Spleen (tissue), 11 donors: Measurements from ENCODE around the gene ERICH4. TPM values are rescaled to one million over a fixed set of nuclear protein-coding genes. Genes with fewer than 3 reads are reported as not detected.
A peak's percentile ranks its signal among the peaks of the same experiment; 100 is the strongest.

ENCODE experiments used
- DNase-seq: peaks from one replicate; pipeline ENCODE4 v3.0.0-alpha.2; 2020
- H3K27ac ChIP-seq, 8 donors: fragments of 200-600 bp; sonication (generic) in 7 of 8; 1 replicate in 4 of 8; 2 replicates in 4 of 8; pipeline versions ENCODE4 v1.5.0 to v1.8.0; 2016 to 2021; ENCODE audit warnings: inconsistent platforms in 4 of 8, mild to moderate bottlenecking in 4 of 8, moderate library complexity in 1 of 8
- H3K27me3 ChIP-seq, 7 donors: fragments of 200-600 bp; sonication (generic) in 6 of 7; replicated peaks in 1 of 7; 1 replicate in 4 of 7; 2 replicates in 3 of 7; pipeline versions ENCODE4 v1.5.0 to v1.8.0; 2016 to 2021; ENCODE audit warnings: inconsistent platforms in 3 of 7, mild to moderate bottlenecking in 1 of 7
- H3K36me3 ChIP-seq, 6 donors: fragments of 200-600 bp; sonication (generic) in 5 of 6; 1 replicate in 4 of 6; 2 replicates in 2 of 6; pipeline versions ENCODE4 v1.5.0 to v1.8.0; 2016 to 2021; ENCODE audit warnings: inconsistent platforms in 2 of 6
- H3K4me1 ChIP-seq, 6 donors: fragments of 200-600 bp; sonication (generic) in 5 of 6; 1 replicate in 3 of 6; 2 replicates in 3 of 6; pipeline versions ENCODE4 v1.5.0 to v1.8.0; 2016 to 2021; ENCODE audit warnings: inconsistent platforms in 3 of 6
- H3K4me3 ChIP-seq, 8 donors: fragments of 200-600 bp; sonication (generic) in 7 of 8; 1 replicate in 4 of 8; 2 replicates in 4 of 8; pipeline versions ENCODE4 v1.5.0 to v1.8.0; 2016 to 2021; ENCODE audit warnings: inconsistent platforms in 4 of 8, mild to moderate bottlenecking in 4 of 8, moderate library complexity in 2 of 8
- H3K9me3 ChIP-seq, 8 donors: fragments of 200-600 bp; sonication (generic) in 7 of 8; 1 replicate in 4 of 8; 2 replicates in 4 of 8; pipeline versions ENCODE4 v1.5.0 to v1.8.0; 2016 to 2021; ENCODE audit warnings: inconsistent platforms in 4 of 8
- CTCF ChIP-seq, 11 experiments: fragments of 200-600 bp in 7 of 11; fragments of 450-650 bp in 4 of 11; sonication (generic) in 4 of 11; IDR thresholded peaks in 8 of 11; conservative IDR thresholded peaks in 3 of 11; 1 replicate in 7 of 11; 2 replicates in 4 of 11; pipeline versions ENCODE4 v1.4.0 to v1.8.0; 2016 to 2021; ENCODE audit warnings: antibody characterized with exemption in 11 of 11, inconsistent platforms in 4 of 11, mild to moderate bottlenecking in 1 of 11
- POLR2A ChIP-seq, 3 donors: fragments of 450-650 bp; IDR thresholded peaks; one replicate each; pipeline ENCODE4 v1.5.1; 2017; ENCODE audit warnings: antibody characterized with exemption in 3 of 3, mild to moderate bottlenecking in 1 of 3
- POLR2AphosphoS5 ChIP-seq, 3 donors: sonication (generic); formaldehyde crosslinking; IDR thresholded peaks; one replicate each; pipeline ENCODE4 v1.5.1; 2017; ENCODE audit warnings: antibody characterized with exemption in 3 of 3
- WGBS, 5 donors: extraction: QIAGEN DNeasy Blood & Tissue Kit in 3 of 5; methylation state at CpG; one replicate each; pipeline versions ENCODE4 v1.1.5 to v1.1.7; 2013 to 2018; 5-methylcytosine and 5-hydroxymethylcytosine counted together
- intact Hi-C: fragments of 100-400 bp; cut with DNase I; formaldehyde crosslinking; loops from one replicate; pipeline ENCODE4 v1.15.0; 2023; ENCODE audit warnings: low total_unique reads
- polyA plus RNA-seq, 3 donors: library from polyadenylated mRNA; stranded (reverse); fragments of 200-250 nt; gene quantifications; one replicate each; pipeline ENCODE4 v1.2.1, GENCODE V29; 2013
- total RNA-seq, 7 donors: library from RNA; depleted of rRNA in 3 of 7; stranded (reverse); fragments of >200 nt in 3 of 7; fragmentation: NEBNext Ultra II Directional in 4 of 7; extraction: Animal tissue kit (Norgen Biotek cat#: 25700) in 4 of 7; gene quantifications; one replicate each; pipeline versions ENCODE4 v1.1.0 to v1.2.1, GENCODE V29; 2016 to 2021
- donor health status: healthy with polysubstance abuse.
- donor health status: DM: no; HTN: no; CAD: no; lungs with moderate emphysema.
- donor health status: DM: no; HTN: no; CAD: no.
- donor health status: Bipolar disorder and iron deficiency.
- donor health status: healthy.
- donor health status: DM: no; HTN: no; CAD: no.
- donor health status: DM: yes; HTN: yes; CAD: no.

Gene ERICH4
- total and polyA plus RNA-seq, 10 donors = 0.65 TPM; not detected in 9

GRCh38 chr19:41449079-41449864, 6.3 kb downstream of the ERICH4 start:
- Histone ChIP-seq H3K36me3 (peaks cover 0 to 7% (median 0%) of the 10 kb centered on the region in 6 donors), H3K9me3 (no peaks in the 10 kb centered on the region), H3K27me3 (peaks cover 0 to 8% (median 0%) of the 10 kb centered on the region in 7 donors), H3K4me1 (peaks cover 6 to 32% (median 14%) of the 10 kb centered on the region in 6 donors), H3K4me3 (peak overlapping the region in 3 of 8 donors; percentile 22 to 58 (median 26)), H3K27ac (no peak overlapping the region)
- DNase-seq = peak; percentile 92
- WGBS, 5 donors = 4 to 5% (median 4%) methylated on average over 20 to 22 of the region's 22 CpGs
- TF ChIP-seq POLR2AphosphoS5 (IDR thresholded peaks at IDR 0.05) (peak; percentile 23 to 74 (median 64)), POLR2A (IDR thresholded peaks at IDR 0.05) (no peak), CTCF (IDR thresholded peaks at IDR 0.05 in 8 of 11, conservative IDR thresholded peaks at IDR 0.05 in 3 of 11) (peak; percentile 93 to 99 (median 98))
- intact Hi-C loops = no loop called here

- 46 to 61% (median 49%) methylated on average over 3 of the region's 3 CpGs for WGBS, 5 donors
- no peak overlapping the region for H3K27ac ChIP-seq
- no peak for DNase-seq
- H3K4me3 ChIP-seq = peak overlapping the region in 1 of 8 donors; percentile 58
- peaks cover 0 to 8% (median 0%) of the 10 kb centered on the region in 7 donors for H3K27me3 ChIP-seq
- H3K36me3 ChIP-seq = peaks cover 0 to 7% (median 0%) of the 10 kb centered on the region in 6 donors
- H3K4me1 ChIP-seq = peaks cover 6 to 33% (median 14%) of the 10 kb centered on the region in 6 donors
- no peaks in the 10 kb centered on the region for H3K9me3 ChIP-seq
- TF ChIP-seq POLR2AphosphoS5 (IDR thresholded peaks at IDR 0.05) = no peak
- intact Hi-C loops = loop anchor here (5.0 kb wide), 1 partner anchor 122 kb away; no protein-coding TSS in a partner anchor
These were observed 6.9 kb downstream of the ERICH4 start for GRCh38 chr19:41449865-41450178.

GRCh38 chr19:41452584-41453275, 9.8 kb downstream of the ERICH4 start:
- peaks cover 6 to 51% (median 21%) of the 10 kb centered on the region in 6 donors for H3K4me1 ChIP-seq
- no peak for DNase-seq
- WGBS, 5 donors = 74 to 84% (median 79%) methylated on average over 6 of the region's 6 CpGs
- H3K36me3 ChIP-seq = peaks cover 0 to 7% (median 0%) of the 10 kb centered on the region in 6 donors
- TF ChIP-seq CTCF (IDR thresholded peaks at IDR 0.05 in 8 of 11, conservative IDR thresholded peaks at IDR 0.05 in 3 of 11) (no peak), POLR2AphosphoS5 (IDR thresholded peaks at IDR 0.05) (no peak), POLR2A (IDR thresholded peaks at IDR 0.05) (no peak)
- H3K9me3 ChIP-seq = no peaks in the 10 kb centered on the region
- H3K27me3 ChIP-seq = peaks cover 0 to 7% (median 0%) of the 10 kb centered on the region in 7 donors
- intact Hi-C loops = loop anchor here (5.0 kb wide), 1 partner anchor 120 kb away; no protein-coding TSS in a partner anchor
- H3K27ac ChIP-seq = no peak overlapping the region
- H3K4me3 ChIP-seq = no peak overlapping the region

- DNase-seq = no peak
- WGBS, 5 donors = 49 to 82% (median 58%) methylated on average over 2 of the region's 2 CpGs
- Histone ChIP-seq H3K9me3 (no peaks in the 10 kb centered on the region), H3K4me3 (no peak overlapping the region), H3K4me1 (peaks cover 0 to 28% (median 9%) of the 10 kb centered on the region in 6 donors), H3K27ac (peak overlapping the region in 3 of 8 donors; percentile 45 to 51 (median 48)), H3K36me3 (peaks cover 0 to 7% (median 0%) of the 10 kb centered on the region in 6 donors), H3K27me3 (peaks cover 0 to 10% (median 0%) of the 10 kb centered on the region in 7 donors)
- no peak for TF ChIP-seq POLR2A (IDR thresholded peaks at IDR 0.05)
- no peak for TF ChIP-seq CTCF (IDR thresholded peaks at IDR 0.05 in 8 of 11, conservative IDR thresholded peaks at IDR 0.05 in 3 of 11)
- TF ChIP-seq POLR2AphosphoS5 (IDR thresholded peaks at IDR 0.05) = no peak
- intact Hi-C loops = no loop called here
These were observed 13.0 kb downstream of the ERICH4 start for GRCh38 chr19:41455936-41456335.
